Duodenal mucosa (tissue), 2 donors: ENCODE data around the gene SCAP.
"Not testable (repeated sequence)": the region's sequence is repeated elsewhere in the genome, so short reads cannot be mapped to it uniquely, and the experiment has no call there.

Source experiments
- H3K27ac ChIP-seq: one replicate; pipeline ENCODE4 v1.7.0; 2013; ENCODE audit warnings: low read depth, low read length
- H3K27me3 ChIP-seq, 2 donors: one replicate each; pipeline ENCODE4 v1.7.0; 2013; ENCODE audit warnings: low read length in 2 of 2, control low read depth in 1 of 2; ENCODE audit not compliant: insufficient read depth in 2 of 2, control insufficient read depth in 1 of 2
- H3K36me3 ChIP-seq, 2 donors: one replicate each; pipeline ENCODE4 v1.7.0; 2013; ENCODE audit warnings: low read length in 2 of 2, control low read depth in 1 of 2; ENCODE audit not compliant: insufficient read depth in 2 of 2, control insufficient read depth in 1 of 2
- H3K4me1 ChIP-seq, 2 donors: one replicate each; pipeline ENCODE4 v1.7.0; 2013; ENCODE audit warnings: low read length in 2 of 2, control low read depth in 1 of 2; ENCODE audit not compliant: insufficient read depth in 2 of 2, control insufficient read depth in 1 of 2
- H3K4me3 ChIP-seq, 2 donors: one replicate each; pipeline ENCODE4 v1.7.0; 2013; ENCODE audit warnings: low read length in 2 of 2, low read depth in 1 of 2
- H3K9ac ChIP-seq, 2 donors: one replicate each; pipeline ENCODE4 v1.7.0; 2013; ENCODE audit warnings: low read length in 2 of 2, low read depth in 1 of 2
- H3K9me3 ChIP-seq, 2 donors: one replicate each; pipeline ENCODE4 v1.7.0; 2013; ENCODE audit warnings: low read length in 2 of 2, control low read depth in 1 of 2; ENCODE audit not compliant: control insufficient read depth in 1 of 2

SCAP gene

GRCh38 chr3:47370020-47370419, 105.7 kb downstream of the SCAP start:
- H3K4me1 ChIP-seq = not testable (repeated sequence)

GRCh38 chr3:47367631-47368030, 108.1 kb downstream of the SCAP start:
- H3K9ac ChIP-seq = no peak overlapping the region
- no peak overlapping the region for H3K27ac ChIP-seq
- peaks cover 0 to 5% of the 10 kb centered on the region in 2 donors for H3K27me3 ChIP-seq
- H3K4me1 ChIP-seq = no peaks in the 10 kb centered on the region
- no peak overlapping the region for H3K4me3 ChIP-seq
- no peaks in the 10 kb centered on the region for H3K9me3 ChIP-seq
- H3K36me3 ChIP-seq = no peaks in the 10 kb centered on the region

More at GRCh38 chr3:47370020-47370419, 105.7 kb downstream of the SCAP start:
- H3K9me3 ChIP-seq, H3K4me3 ChIP-seq, H3K27me3 ChIP-seq, H3K27ac ChIP-seq, H3K36me3 ChIP-seq, H3K9ac ChIP-seq: not testable (repeated sequence)

DNA sequence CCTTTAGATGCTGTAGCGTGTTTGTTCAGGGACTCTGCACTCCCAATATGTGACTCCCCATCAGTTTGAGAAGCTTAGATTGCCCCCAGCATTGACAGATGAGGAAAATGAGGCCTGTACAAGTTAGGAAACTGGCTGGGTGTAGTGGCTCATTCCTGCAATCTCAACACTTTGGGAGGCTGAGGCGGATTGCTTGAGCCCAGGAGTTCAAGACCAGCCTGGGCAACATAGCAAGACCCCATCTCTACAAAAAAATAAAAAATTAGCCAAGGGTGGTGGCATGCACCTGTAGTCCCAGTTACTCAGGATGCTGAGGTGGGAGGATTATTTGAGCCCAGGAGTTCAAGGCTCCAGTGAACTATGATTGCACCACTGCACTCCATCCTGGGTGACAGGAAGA, 108.9 kb downstream of the SCAP start:
- Histone ChIP-seq H3K9me3 (no peaks in the 10 kb centered on the region), H3K27me3 (peaks cover 0 to 3% of the 10 kb centered on the region in 2 donors), H3K9ac (no peak overlapping the region), H3K27ac (no peak overlapping the region), H3K4me1 (no peaks in the 10 kb centered on the region), H3K36me3 (no peaks in the 10 kb centered on the region), H3K4me3 (no peak overlapping the region)

GRCh38 chr3:47365213-47366153, 110.3 kb downstream of the SCAP start:
- Histone ChIP-seq H3K9me3 (no peaks in the 10 kb centered on the region), H3K4me1 (no peaks in the 10 kb centered on the region), H3K4me3 (no peak overlapping the region), H3K9ac (no peak overlapping the region), H3K36me3 (no peaks in the 10 kb centered on the region), H3K27ac (no peak overlapping the region), H3K27me3 (no peaks in the 10 kb centered on the region)
